ENCODE measurements around the gene HEATR5B. TPM values are rescaled to one million over a fixed set of nuclear protein-coding genes. Genes with fewer than 3 reads are reported as not detected.

HEATR5B gene
- total RNA-seq, 2 donors from 2014 or later, result 21.0 to 35.6 TPM

GRCh38 chr2:37059841-37060240, 24.3 kb downstream of the HEATR5B start:
- ATAC-seq (ENCODE audit: insufficient number of reproducible peaks, low FRiP score, low read depth) (no peak), DNase-seq (ENCODE audit: low spot score) (no peak)
- no peak overlapping the region for H3K27ac ChIP-seq
- no peaks in the 10 kb centered on the region for H3K27me3 ChIP-seq (replicated peaks; ENCODE audit: insufficient read depth)
- H3K9me3 ChIP-seq, result no peaks in the 10 kb centered on the region
- no peak overlapping the region for H3K4me3 ChIP-seq
- TF ChIP-seq CTCF (IDR thresholded peaks at IDR 0.05), result no peak
- no peaks in the 10 kb centered on the region for H3K4me1 ChIP-seq (ENCODE audit: control insufficient read depth in 1 of 2, low read depth in 2 of 2)
- H3K36me3 ChIP-seq, result peaks cover 28% of the 10 kb centered on the region

- no peaks in the 10 kb centered on the region for H3K4me1 ChIP-seq (ENCODE audit: control insufficient read depth in 1 of 2, low read depth in 2 of 2)
- H3K4me3 ChIP-seq, result no peak overlapping the region
- ATAC-seq (ENCODE audit: insufficient number of reproducible peaks, low FRiP score, low read depth) (no peak), DNase-seq (ENCODE audit: low spot score) (no peak)
- H3K27me3 ChIP-seq (replicated peaks; ENCODE audit: insufficient read depth), result no peaks in the 10 kb centered on the region
- peaks cover 21% of the 10 kb centered on the region for H3K36me3 ChIP-seq
- H3K27ac ChIP-seq, result no peak overlapping the region
- TF ChIP-seq CTCF (IDR thresholded peaks at IDR 0.05), result no peak
- no peaks in the 10 kb centered on the region for H3K9me3 ChIP-seq
Measured at GRCh38 chr2:37052600-37053332, 31.4 kb downstream of the HEATR5B start.

- no peak for DNase-seq (ENCODE audit: low spot score)
- Histone ChIP-seq H3K27me3 (replicated peaks; ENCODE audit: insufficient read depth) (no peaks in the 10 kb centered on the region), H3K4me1 (ENCODE audit: control insufficient read depth in 1 of 2, low read depth in 2 of 2) (no peaks in the 10 kb centered on the region), H3K36me3 (peaks cover 8% of the 10 kb centered on the region), H3K27ac (no peak overlapping the region), H3K4me3 (no peak overlapping the region), H3K9me3 (no peaks in the 10 kb centered on the region)
- ATAC-seq (ENCODE audit: insufficient number of reproducible peaks, low FRiP score, low read depth), result no peak
- no peak for TF ChIP-seq CTCF (IDR thresholded peaks at IDR 0.05)
Measured at GRCh38 chr2:37039580-37039979, 44.6 kb downstream of the HEATR5B start.

- H3K27me3 ChIP-seq (replicated peaks; ENCODE audit: insufficient read depth), result no peaks in the 10 kb centered on the region
- no peak overlapping the region for H3K4me3 ChIP-seq
- peaks cover 8% of the 10 kb centered on the region for H3K36me3 ChIP-seq
- ATAC-seq (ENCODE audit: insufficient number of reproducible peaks, low FRiP score, low read depth), result no peak
- no peak for DNase-seq (ENCODE audit: low spot score)
- TF ChIP-seq CTCF (IDR thresholded peaks at IDR 0.05), result no peak
- no peak overlapping the region for H3K27ac ChIP-seq
- no peaks in the 10 kb centered on the region for H3K4me1 ChIP-seq (ENCODE audit: control insufficient read depth in 1 of 2, low read depth in 2 of 2)
- H3K9me3 ChIP-seq, result no peaks in the 10 kb centered on the region
Measured at GRCh38 chr2:37037771-37038170, 46.4 kb downstream of the HEATR5B start.

GRCh38 chr2:37029758-37030157, 54.4 kb downstream of the HEATR5B start:
- H3K9me3 ChIP-seq, result no peaks in the 10 kb centered on the region
- H3K36me3 ChIP-seq, result peaks cover 24% of the 10 kb centered on the region
- H3K4me1 ChIP-seq (ENCODE audit: control insufficient read depth in 1 of 2, low read depth in 2 of 2), result no peaks in the 10 kb centered on the region
- H3K27ac ChIP-seq, result no peak overlapping the region
- no peak for ATAC-seq (ENCODE audit: insufficient number of reproducible peaks, low FRiP score, low read depth)
- H3K27me3 ChIP-seq (replicated peaks; ENCODE audit: insufficient read depth), result no peaks in the 10 kb centered on the region
- no peak for DNase-seq (ENCODE audit: low spot score)
- no peak overlapping the region for H3K4me3 ChIP-seq
- no peak for TF ChIP-seq CTCF (IDR thresholded peaks at IDR 0.05)
